GM18868 (cell line): ENCODE measurements around the gene PADI6.

Experiments used
- ATAC-seq: cut with Tn5 transposase; IDR thresholded peaks from one replicate; pipeline ENCODE4 v1.9.1; 2021; ENCODE audit warnings: mild to moderate bottlenecking, moderate library complexity; ENCODE audit not compliant: unreplicated experiment

PADI6 gene

DNA sequence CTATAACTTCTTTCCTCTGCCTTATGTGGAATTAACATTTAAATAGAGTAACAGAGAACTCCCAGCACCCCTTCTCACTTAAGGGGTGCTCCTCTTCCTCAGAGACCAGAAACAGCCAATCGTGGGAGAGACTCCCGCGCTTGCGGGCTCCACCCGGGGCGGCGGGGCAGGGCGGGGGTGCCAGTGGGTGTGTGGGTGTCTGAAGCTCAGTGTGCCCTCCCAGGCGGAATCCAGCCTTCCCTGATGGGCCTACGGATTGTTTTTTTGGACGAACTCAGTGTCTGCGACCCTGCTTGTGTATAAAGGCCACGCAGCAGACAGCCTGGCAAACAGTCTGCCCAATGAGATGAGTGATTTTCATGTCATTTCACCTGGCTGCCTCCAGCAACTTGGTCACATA lies 61.3 kb downstream of the PADI6 start:
- ATAC-seq = no peak

DNA sequence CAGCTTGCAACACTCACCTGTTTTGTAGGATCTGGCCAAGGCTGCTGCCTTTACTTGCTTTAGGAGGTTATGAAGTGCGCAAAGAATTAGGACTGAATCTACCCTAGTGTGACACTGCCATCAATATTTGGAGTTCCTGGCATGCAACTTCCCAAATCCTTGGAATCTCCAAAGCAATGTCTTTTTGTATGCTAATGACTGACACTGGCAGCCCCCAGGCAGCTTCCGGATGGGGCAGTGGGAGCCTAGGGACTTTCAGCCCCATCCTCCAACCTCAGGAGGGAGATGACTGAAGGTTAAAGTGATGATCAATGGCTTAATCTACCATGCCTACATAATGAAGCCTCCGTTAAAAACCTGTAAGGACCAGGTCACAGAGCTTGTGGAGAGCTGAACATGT lies 62.0 kb downstream of the PADI6 start:
- no peak for ATAC-seq

DNA sequence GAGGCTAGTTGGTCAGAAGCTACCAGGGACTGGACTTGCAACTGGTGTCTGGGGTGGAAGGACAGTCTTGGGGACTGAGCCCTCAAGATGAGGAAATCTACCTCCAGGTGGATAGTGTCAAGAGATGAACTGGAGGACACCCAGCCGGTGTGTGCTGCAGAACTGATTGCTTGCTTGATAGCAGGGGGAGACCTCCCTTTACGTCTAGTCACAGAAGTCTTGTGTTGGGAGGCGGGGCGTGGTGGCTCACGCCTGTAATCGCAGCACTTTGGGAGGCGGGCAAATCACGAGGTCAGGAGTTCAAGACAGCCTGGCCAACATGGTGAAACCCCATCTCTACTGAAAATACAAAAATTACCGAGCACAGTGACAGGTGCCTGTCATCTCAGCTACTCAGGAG lies 62.6 kb downstream of the PADI6 start:
- ATAC-seq = no peak

DNA sequence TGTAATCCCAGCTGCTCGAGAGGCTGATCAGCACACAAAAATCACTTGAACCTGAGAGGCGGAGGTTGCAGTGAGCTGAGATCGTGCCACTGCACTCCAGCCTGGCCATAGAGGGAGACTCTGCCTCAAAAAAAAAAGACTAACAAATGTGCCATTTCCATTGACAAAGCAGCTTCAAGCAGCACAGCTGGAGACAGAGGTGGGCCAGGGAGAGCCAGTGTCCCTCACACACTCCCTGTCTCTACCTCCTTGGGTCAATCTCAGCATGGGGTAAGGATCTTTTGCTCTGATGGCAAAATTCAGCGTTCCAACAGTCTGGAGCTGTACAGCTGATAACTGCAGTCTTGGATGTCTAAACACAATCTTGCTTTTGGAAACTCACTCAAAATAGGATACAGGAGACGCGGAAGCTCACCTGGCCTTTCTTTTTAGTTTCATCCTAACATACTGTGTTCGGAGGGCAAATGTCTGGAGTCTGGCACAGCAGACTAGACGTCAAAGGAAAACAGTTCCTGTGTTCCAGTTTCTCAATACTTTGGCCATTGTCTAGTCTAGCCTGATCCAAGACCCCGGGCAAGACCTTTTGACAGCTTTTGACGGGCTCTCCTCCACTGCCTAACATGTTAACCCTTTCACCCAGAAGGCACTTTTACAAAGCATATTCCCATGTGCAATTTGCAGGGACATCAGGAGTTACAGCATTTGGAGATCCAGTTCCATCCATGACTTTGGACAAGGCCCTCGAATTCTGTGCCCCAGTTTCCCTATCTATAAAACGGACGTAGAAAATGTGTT lies 64.6 kb downstream of the PADI6 start:
- ATAC-seq = no peak

DNA sequence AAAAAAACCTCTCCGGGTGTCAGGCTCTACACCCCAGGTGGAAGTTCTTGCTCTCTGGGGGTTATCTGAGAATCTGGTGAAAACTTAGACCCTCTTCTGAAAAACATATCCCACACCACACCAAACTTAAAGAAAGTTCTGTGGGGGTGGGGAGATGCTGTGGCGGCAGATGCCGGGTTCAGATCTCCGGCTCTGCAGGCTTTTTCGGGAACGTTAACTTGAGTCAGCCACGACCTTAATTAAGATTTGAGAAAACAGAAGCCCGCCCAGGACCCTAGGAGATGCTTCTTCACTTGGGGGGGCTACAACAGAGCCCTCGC lies 65.2 kb downstream of the PADI6 start:
- no peak for ATAC-seq

DNA sequence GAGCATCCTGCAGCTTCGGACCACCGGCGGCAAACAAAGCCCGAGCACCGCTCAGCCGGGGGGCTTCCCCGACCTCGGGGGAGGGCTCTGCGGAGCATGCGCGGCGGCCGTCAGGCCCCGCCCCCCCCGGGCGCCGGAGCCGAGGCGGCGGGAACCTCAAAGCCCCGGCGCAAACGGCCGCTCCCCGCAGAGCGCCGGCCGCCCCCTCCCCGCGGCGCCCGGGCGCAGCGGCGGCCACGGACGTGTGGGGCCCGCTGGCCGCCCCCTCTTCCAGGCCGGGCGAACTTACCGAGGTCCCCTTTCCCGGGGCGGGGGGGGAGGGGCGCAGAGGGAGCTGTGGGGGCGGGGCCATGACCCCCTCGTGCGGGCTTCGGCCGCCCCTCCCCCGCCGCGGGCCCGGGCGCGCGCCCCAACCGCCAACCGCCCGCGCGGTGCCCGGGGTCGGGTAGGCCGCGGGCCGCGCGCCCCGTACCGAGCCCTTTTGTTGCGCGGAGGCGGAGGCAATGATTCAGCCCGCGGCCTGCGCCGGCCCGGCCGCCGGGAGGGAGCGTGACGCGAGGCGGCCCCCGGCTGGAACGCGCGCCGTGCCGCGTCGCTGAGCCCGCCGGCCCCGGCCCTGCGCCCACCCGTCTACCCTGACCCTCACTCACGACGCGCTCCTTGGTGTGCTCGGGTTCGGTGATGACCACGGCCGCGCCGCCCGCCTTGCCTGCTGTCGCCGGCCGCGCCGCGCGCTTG lies 65.8 kb downstream of the PADI6 start:
- peak; percentile 37 for ATAC-seq

DNA sequence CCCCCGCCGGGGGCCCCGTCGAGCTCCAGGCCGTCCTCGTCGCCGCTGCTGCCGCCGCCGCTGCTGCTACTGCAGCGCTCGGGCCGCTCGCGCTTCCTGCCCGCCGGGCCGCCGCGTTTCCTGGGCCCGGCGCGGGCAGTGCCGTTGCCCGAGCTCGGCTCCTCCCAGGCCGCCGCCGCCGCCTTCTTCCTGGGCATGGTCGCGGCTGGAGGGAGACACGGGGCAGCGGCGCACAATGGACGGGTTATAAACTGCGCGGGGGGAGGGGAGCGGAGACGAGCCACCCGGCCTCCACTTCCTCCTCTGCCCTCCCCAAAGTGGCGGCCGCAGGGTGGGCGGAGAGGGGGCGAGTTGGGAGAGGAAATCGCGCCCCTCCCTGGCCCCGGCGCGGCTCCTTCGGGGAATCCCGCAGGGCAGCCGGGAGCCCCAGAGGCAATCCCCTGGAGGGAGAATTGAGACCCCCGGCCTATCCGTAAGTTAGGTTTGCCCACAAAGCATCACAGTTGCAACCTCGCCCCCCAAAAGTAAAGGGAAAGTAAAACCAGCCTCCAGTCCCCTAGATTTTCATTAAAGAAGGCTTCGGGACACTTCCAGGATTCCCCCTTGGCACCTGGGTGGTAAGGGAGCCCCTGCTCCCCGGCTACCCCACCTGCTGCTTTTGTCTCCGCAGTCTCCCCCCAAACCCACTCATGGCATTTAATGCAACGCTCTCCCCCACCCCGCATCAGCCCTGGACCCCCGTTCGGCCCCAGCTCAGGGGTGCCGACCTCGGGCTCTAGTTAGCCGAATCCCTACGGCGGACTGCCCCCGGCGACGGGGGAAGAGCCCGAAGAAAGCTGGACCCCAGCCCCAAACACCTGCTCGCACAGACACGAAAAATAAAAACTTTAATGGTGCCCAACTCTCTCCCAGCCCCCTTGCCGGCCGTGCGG lies 66.6 kb downstream of the PADI6 start:
- peak; percentile 46 for ATAC-seq

DNA sequence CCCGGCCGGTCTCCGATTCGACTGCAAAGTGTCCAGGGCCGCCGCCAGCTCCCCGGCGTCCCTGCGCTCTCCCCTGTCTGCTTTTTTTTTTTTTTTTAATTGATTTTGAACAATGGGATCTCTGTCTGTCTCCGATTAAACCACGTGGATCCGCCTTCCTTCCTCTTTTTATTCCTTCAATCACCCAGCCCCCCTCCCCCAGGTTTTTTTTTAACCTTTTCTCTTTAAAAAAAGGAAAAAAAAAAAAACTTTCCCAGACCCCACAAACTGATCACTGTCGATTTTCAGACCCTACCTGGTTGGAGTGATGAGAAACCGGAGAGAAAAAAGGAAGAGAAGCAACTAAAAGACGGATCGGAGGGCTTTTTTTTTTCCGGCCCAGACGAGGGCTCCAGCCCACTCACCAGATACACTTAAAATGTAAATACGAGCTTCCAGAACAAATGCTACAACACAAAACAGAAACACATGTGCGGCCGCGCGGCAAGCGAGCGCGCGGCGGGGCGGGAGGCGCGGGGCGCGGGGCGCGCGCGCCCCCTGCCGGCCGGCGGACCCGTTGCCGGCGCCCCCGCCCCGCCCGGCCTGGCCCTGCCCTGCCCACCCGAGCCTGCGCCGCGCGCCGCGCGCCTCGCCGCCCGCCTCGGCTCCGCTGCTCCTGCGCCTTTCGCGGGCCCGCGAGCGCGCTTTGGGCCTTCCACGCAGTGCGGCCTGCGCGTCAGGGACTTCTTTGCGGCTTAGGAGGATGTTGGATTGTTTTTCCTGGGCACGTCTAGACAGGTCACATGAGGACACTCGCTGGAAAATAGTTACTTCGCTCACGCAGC lies 67.5 kb downstream of the PADI6 start, which contains the start of gene RCC2:
RCC2 (minus strand) TSS at position 428 of the 824 bp plus-strand sequence. CDS start 1,163 bp downstream, outside the sequence.
- ATAC-seq = peak; percentile 43

DNA sequence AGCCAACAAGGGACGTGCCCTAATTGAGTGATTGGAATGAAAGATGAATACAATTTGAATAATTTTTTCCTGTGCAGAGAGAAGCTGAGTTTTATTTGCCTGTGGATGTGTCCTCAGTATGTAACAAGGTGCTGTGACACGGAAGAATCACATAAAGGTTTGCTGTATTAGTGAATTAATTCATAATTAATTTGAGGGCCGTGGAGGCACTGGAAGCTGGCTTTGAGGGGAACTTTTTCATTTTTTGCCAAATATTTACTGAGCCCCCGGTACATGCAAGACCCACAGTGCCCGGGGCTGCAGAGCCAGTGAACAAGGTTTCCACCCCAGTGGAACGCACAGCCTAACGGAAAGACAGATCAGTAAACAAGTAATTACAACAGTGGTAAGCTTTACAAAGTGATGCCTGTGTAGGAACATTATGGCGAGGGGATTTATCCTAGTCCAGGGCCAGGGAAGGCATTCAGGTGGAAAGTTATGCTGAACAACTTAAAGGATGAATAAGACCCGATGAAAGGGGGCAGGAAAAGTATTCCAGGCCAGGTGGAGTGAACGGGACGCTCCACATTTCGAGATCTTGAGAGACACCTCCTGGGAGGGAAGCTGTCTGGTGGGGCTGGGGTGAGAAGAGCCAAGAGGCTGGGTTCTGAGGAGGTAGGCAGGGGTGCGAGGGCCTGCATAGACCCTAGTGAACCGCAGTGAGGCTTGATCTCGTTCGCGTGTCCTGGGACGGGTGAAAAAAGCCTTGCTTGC lies 68.3 kb downstream of the PADI6 start:
- ATAC-seq = no peak

DNA sequence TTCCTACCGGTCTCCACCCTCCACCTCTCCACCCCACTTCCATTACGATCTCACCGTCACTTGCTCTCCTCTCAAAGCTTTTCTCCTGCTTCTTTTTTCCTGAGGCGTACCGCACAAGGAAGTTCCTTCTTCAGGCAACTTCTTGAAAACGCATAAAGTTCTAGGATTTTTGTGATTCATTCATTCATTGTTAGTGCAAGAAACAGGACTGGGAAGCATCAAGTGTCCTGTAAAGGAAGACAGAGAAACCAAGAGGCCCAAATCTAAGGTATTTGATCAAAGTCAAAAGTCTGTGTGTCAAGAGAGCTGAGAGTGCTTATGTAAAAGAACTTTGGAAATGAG lies 68.8 kb downstream of the PADI6 start:
- no peak for ATAC-seq

DNA sequence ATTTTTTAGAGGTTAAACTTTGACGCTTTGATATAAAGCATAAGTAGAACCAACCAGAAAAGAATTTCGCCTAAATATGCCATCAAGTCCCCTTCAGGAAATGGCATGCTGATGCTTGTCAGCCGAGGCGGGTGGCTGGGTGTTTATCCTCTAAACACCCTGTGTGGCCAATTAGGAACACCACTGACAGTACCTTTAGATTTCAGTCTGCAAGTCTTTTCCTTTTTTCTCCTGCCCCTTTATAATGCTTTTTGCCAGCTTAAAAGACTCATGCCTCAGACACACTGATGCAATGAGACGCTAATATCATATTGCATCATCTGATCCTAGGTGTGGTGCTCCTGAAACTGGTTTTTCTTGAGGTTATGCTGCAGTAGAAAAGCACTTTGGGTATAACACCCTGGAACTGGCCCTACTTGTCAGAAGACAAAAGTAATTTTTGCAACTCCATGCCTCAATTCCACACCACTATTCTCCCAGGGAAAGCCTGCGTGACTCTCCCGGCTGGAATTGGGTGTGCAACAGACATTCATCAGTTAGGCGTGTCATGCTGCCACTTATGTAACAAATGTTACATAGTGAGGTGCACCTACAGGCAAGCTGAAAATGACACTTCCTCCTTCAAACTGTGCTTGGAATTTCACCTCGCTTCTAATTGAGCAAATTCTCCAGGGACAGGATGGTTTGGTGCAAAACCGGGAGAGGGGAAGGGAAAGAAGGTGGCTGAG lies 69.4 kb downstream of the PADI6 start:
- no peak for ATAC-seq

DNA sequence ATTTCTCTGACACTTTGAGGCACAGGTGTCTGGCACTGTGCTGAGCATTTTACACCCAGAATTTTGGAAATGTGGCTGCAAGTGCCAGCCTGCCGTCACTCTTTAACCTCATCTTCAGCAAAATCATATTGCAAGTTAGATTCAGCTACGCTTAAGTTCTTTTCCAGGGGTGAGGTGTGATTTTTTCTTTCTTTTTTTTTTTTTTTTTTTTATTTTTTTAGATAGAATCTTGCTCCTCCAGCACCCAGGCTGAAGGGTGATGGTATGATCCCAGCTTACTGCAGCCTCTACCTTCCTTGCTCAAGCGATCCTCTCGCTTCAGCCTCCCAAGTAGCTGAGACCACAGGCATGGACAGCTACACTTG lies 70.0 kb downstream of the PADI6 start:
- no peak for ATAC-seq

DNA sequence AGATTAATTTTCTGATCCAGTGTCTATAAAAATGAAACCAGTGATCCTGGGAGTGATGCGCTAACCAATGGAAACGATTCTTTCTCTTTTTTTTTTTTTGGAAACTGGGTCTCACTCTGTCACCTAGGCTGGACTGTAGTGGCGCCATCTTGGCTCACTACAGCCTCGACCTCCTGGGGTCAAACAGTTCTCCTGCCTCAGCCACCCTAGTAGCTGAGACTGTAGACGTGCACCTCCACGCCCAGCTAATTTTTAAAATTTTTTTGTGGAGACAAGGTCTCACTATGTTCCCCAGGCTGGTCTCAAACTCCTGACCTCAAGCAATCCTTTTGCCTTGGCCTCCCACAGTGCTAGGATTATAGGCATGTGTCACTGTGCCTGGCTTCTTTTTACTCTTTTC lies 70.8 kb downstream of the PADI6 start:
- no peak for ATAC-seq

DNA sequence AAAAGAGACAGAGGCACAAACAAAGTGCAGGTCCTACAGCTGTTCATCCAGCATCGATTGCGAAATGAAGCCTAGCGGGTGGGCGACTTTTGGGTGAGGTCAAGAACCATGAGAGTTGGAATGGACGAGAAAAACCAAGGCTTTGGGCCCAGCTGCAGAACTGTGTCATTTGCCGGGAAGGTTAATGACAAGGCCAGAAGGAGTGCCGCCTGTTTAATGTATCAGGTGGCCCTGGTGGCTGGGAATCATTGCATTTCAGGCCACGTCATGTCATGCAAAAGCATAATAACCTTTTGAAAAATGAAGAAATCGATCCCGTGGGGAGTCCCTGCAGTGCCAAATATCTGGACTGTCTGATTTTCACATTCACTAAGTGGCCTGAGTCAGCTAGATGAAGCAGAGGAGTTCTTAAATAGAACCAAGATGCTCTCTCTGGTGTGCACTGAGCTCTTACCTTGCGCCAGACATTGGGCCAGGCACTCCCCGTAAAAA lies 75.6 kb downstream of the PADI6 start:
- no peak for ATAC-seq
